ENCODE measurements around the gene NEURL2.
A peak's percentile ranks its signal among the peaks of the same experiment; 100 is the strongest.
"Not testable (repeated sequence)": the region's sequence is repeated elsewhere in the genome, so short reads cannot be mapped to it uniquely, and the experiment has no call there.

The NEURL2 gene

DNA sequence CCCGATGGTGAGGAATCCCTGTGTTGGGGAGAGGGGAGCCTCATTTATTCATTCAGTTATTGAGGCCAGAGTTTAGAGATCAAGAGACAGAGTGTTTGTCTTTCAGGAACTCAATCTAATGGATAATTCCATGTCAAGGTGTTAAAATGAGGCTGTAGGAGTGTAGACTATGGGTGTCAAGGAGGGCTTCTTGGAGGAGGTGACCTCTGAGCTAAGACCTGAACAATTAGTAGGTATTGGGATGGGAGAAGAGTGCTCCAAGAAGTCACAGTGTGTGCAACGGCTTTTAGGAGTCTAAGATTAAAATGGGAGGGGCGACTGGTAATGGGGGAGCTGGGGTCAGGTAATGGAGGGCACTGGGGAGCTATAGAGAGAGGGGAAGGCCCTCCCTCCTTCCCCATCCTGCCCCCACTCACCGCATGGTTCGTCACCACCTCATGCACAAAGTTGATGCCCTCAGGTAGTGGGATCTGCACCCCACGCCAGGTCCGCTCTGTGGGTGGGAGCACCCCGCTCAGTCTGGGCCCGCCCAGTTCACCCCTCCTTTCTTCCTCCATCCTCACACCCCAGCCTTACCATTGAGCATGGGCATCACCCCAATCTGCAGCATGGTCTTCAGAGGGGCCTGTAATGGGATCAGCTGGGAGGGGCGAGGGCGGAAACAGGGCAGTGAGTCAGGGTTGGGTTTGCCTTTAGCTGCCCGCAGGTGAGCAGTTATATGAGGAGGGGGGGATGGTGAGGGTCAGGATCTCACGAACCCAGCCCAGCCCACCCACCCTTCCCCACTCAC lies 8.2 kb upstream of the NEURL2 start:
- no peak for DNase-seq (ENCODE audit: low read depth in 3 of 3)

DNA sequence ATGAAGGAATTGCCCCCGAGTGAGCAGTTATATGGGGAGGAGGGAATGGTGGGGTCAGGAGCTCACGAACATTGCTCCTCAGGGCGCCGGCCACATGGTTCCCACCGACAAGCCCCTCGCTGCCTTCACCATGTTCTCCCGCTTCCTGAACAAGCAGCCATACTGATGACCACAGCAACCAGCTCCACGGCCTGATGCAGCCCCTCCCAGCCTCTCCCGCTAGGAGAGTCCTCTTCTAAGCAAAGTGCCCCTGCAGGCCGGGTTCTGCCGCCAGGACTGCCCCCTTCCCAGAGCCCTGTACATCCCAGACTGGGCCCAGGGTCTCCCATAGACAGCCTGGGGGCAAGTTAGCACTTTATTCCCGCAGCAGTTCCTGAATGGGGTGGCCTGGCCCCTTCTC lies 7.3 kb upstream of the NEURL2 start:
- DNase-seq (ENCODE audit: low read depth in 3 of 3), result no peak

DNA sequence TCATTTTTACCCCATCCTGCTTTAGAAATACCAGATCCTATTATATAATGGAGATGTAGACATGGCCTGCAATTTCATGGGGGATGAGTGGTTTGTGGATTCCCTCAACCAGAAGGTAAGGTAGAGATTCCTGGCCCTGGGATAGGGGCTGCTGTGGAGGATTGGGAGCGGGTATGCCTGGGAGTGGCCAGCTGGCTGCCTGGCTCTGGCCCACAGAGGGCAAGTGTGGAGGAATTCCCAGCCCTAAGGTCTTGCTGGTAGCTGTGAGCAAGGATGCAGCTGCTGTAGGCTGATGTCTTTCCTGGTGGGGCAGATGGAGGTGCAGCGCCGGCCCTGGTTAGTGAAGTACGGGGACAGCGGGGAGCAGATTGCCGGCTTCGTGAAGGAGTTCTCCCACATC lies 6.7 kb upstream of the NEURL2 start:
- DNase-seq (ENCODE audit: low read depth in 3 of 3), result no peak

DNA sequence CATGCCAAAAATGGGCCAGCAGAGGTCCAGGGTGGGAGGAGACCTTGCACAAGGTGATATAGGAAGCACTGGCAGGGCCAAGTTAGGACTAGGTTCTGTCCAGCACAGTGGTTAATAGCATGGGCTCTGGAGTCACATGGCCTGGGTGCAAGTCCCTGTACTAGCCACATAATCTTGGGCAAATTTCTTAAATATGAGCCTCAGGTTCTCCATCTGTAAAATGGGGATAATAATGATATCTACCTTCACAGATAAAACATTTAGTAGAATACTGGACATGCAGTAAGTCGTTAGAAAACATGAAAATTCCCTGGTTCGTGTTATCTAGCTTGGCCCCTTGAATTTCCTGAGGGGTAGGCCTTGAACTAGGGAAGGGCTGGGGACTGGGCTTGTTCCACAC lies 6.3 kb upstream of the NEURL2 start:
- no peak for DNase-seq (ENCODE audit: low read depth in 3 of 3)

DNA sequence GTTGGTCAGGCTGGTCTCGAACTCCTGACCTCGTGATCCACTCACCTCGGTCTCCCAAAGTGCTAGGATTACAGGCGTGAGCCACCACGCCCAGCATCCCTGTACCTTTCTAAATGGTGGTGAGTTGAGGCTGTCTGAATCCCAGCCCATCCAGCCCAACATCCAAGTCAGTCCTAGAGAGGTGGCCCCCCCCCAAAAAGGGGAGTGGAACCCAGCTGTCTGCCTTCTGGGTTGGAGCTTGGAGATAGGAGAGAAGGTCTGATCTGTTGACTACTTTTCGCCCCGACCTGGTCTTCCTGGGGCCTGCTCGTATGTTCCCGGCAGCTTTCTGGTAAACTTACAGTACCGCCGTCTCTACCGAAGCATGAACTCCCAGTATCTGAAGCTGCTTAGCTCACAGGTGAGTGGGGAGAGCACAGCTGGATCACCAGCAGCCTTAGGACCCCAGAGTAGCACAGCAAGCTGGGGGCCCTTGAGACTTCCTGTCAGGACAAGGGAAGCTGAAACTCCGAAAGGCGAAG lies 5.7 kb upstream of the NEURL2 start:
- no peak for DNase-seq (ENCODE audit: low read depth in 3 of 3)

DNA sequence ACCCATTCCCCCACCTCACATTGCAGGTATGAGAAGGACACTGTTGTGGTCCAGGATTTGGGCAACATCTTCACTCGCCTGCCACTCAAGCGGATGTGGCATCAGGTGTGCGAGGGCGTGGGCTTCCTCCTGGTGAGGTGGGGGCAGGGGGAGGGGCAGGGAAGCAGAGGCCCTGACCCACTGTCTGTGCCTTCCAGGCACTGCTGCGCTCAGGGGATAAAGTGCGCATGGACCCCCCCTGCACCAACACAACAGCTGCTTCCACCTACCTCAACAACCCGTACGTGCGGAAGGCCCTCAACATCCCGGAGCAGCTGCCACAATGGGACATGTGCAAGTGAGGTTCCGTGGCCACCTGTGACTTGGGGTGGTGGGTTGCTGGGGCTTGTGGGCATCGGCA lies 3.8 kb upstream of the NEURL2 start:
- DNase-seq (ENCODE audit: low read depth in 3 of 3), result no peak

DNA sequence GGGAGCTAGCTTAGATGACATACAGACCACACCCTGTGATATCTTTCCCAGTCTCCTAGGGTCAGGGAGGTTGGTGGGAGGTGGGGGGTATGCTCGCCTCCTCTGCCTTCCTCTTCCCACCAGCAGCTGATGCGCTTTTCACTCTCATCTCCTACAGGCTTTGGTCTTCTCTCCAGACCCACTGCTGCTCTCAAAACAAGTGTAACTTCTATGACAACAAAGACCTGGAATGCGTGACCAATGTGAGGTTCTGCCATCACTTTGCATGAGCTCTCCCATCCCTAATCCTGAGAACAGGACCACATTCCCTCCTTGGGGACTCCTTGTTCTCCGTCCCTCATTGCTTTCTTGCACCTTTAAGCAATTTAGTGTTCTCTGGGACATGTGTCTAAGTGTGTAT lies 2.8 kb upstream of the NEURL2 start:
- no peak for DNase-seq (ENCODE audit: low read depth in 3 of 3)

DNA sequence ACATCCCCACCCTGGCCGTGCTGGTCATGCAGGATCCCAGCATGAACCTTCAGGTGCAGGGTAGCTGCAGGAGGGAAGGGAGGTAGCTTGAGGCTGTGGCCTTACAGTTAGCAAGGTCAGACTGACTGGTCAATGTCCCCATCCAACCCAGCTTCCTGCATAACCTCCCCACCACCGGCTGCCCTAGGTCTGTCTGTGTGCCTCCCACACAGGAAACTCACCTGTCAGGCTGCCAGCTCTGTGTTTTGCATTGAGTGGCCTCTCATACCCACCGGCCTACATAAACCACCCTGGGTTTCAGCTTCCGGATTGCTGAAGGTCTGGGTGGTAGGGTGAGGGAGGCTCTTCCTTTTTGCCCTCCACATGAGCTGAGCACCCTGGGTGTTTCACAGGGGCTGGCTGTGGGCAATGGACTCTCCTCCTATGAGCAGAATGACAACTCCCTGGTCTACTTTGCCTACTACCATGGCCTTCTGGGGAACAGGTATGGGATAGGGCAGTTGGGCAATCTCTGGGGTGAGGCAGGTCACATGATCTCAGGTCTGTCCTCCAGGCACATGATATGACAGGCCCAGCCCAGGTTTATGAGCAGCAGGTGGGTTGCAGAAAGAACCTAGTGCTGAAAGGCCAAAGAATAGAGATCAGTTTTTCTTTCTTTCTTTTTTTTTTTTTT lies 2.0 kb upstream of the NEURL2 start:
- no peak for DNase-seq (ENCODE audit: low read depth in 3 of 3)

DNA sequence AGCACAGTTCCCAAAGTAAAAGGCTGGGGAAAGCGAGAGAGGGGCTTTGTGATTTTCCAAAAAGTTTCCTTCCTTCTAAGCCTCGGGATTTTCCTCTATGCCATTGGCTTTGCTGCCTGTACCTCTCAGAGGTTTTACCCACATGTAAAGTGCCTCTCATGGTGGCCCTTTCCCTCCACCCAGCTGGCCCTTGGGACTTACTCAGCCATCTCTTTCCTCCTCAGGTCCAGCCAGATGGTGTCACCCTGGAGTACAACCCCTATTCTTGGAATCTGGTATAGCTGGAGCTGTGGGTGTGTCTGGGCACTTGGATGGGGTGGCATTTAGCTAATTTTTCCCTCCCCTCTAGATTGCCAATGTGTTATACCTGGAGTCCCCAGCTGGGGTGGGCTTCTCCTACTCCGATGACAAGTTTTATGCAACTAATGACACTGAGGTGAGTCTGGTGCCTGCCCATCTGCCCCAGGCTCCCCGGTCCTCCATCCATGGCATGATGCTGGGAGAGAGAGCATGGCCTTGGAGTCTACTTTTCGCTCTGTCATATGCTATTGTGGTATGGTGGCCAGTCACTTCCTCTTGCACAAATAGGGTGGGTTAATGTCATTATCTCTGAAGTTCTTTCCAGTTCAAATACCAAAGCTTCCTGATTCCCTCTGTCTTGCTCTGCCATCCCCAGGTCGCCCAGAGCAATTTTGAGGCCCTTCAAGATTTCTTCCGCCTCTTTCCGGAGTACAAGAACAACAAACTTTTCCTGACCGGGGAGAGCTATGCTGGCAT lies 1.2 kb upstream of the NEURL2 start:
- DNase-seq (ENCODE audit: low read depth in 3 of 3), result no peak

DNA sequence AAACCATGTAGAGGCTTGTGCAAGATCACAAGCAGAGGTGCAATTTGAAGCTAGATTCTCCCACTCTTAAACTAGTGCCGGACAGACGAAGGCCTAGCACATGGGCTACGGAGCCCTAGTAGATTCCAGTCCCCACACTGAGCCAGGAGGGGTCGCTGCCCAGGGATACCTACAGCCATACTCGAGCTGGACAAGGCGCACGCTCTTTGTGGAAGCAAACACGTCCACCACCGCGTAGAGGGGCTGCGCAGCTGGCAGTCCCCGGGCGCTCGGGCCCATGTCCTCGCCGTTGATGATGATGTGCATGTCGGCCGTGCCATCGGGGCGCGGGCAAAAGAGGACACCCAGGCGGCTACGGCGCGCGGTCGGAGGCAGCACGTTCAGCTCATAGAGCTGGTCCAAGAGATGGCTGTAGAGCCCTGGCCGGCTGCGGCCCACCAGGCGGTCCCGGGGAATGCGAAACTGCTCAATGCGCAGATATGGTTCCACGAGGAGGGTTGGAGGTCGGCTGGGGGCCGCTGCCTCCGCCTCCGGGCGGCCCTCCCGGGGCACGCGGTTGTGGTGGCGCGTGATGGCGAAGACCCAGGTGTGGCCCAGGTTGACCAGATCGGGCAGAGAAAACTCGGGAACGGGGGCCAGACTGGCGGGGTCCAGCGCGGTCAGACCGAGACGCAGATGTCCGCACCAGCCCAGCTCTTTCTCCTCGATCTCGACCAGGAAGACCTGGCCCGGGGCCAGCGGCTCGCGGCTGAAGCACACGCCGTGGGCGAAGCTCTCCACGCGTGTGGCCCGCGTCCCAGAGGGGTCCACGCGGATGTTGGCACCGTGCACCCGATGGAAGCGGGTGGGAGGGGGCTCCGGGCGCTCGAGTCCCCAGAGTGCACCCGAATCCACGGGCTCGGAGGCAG lies 677 bp downstream of the NEURL2 start:
- peak; percentile 11 to 35 (median 31) for DNase-seq (ENCODE audit: low read depth in 3 of 3)

DNA sequence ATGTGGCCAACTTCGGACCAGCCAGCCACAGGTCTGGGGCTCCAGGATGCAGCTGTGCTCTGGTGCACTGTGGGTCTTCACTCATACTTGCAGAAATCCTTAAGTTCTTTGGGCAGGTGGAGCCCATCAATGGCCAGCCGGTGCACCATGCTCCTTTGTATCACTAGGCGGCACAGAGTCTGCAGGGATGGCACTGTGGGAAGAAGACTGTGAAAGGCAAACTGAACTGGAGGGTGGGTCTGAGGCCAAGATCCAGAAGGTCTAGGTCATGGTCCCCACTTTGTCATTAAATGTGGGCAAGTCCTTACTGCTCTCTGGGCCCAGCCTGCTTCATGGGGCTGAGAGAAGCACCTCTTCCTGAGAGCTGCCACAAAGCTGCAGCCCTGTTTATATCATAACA lies 2.3 kb downstream of the NEURL2 start:
- no peak for DNase-seq (ENCODE audit: low read depth in 3 of 3)

DNA sequence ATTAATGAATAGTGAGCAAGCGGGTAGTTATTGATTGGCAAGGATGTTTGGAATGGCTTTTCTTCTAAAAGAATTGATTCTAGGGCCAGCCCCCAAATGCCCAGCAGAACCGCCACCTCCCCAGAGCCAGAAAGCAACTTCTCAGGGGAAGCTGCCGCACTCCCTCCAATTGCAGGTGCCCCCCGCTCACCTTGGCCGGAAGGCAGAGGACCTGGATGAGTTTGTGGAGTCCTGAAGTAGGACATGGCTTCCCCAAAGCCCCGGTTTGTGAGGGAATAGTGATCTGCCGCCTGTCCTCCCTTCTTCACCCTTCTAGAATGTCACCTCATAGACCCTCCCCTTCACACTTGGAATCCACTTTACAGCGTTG lies 3.7 kb downstream of the NEURL2 start, which contains the start of gene SPATA25:
Gene SPATA25, minus strand, starts transcription at position 277 of the 370 bp plus-strand sequence. Its CDS starts 32 bp downstream, at position 245.
- DNase-seq (ENCODE audit: low read depth in 3 of 3), result no peak

DNA sequence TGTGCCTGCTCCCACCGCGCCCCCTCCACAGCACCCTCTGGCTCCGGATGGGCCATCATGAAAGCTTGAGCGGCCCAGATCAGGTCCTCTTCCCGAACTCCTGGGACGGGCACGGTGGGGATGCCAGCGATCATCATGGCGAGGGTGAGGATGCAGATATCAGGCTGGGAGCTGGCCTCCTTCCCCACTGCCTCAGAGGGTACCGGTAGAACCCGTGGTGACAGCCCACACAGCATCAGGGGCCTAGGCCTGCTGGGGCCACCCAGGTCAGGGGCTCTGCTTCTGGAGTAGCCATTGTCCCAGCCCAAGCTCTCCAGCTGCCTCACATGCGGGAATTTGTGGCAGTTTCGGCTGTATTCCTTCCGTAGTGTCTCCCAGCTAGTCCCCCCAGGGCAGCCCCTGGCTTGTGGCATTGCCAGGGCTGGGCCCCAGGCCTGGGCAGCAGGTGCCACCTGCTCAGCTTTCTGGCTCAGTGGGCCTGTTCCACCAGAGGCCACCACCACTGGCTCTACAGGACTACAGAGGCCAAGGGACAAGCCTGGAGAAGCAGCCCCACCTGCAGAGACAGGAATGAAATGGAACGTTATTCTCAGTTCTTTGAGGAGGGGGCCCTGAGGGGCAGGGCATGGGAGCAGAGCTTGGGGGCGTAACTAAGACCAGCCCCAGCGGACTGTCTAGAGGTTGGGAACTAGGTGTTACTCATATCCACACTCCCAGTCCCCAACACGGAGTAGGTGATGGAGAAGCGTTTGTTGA lies 4.2 kb downstream of the NEURL2 start:
- DNase-seq (ENCODE audit: low read depth in 3 of 3), result no peak

DNA sequence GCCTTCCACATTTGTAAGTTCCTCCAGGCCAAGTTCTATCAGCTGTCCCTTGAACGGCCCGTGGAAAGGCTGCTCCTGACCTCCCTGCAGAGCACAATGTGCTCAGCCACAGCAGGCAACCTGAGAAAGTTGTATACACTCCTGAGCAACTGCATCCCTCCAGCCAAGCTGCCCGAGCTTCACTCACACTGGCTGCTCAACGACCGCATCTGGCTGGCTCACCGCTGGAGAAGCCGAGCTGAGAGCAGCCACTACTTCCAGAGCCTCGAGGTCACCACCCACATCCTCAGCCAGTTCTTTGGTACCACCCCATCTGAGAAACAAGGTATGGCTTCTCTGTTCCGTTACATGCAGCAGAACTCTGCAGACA lies 7.9 kb downstream of the NEURL2 start:
- no peak for DNase-seq (ENCODE audit: low read depth in 3 of 3)

DNA sequence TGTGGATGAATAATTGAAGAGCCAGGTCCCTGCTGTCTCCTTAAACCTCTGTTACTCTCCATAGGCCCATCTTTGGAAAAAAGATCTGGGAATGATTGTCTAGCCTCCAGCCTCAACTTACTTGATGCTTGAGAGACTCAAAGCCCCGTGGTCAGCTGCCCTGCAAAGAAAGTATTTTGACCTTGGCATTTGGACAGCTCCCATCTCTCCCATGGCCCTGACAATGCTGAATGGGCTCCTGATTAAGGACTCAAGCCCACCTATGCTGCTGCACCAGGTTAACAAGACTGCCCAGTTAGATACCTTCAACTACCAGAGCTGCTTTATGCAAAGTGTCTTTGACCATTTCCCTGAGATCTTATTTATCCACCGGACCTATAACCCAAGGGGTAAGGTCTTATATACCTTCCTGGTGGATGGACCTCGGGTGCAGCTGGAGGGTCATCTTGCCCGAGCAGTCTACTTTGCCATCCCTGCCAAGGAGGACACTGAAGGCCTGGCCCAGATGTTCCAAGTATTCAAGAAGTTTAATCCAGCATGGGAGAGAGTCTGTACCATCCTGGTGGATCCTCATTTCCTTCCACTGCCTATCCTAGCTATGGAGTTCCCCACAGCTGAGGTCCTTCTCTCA lies 8.4 kb downstream of the NEURL2 start:
- no peak for DNase-seq (ENCODE audit: low read depth in 3 of 3)

DNA sequence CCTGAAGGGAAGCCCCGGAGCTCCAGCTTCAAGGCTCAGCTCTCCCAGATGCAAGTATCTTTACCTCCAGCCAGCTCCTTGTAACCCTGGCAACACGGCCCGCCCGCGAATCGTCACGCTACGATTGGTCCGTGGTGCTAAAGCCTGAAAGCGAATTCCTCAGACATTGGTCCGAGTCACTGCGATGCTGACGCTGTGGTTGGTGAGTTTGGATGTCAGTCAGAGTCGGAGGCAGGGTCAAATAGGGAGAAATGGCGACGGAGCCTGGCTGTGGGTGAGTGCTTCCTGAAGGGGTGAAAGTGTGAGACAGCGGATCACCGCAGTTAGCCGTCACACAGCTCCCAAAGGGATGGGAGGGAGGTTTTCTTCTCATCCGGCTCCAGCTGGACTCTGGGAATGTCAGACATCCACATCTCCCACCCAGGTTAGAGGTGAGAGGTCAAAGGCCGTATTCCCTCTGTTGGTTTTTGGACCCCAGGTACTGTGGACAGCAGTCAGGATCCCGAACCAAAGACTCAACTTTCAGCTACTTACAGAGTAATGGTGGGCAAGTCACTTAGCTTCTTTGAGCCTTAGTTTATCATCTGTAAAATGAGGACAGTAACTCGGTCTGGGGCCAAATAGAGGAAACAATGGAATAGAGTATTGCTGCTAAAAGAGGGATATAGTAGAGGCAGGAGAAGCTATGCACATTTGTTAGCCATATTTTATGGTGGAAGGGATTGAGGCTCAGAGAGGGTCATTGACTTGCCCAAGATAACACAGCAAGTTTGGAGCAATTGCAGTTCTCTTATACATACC lies 9.8 kb downstream of the NEURL2 start, which contains the start of gene ZSWIM1:
Gene ZSWIM1, plus strand, starts transcription at position 240 of the 801 bp plus-strand sequence. CDS start 1,366 bp downstream, outside the sequence.
- peak; percentile 96 to 98 (median 97) for DNase-seq (ENCODE audit: low read depth in 3 of 3)

DNA sequence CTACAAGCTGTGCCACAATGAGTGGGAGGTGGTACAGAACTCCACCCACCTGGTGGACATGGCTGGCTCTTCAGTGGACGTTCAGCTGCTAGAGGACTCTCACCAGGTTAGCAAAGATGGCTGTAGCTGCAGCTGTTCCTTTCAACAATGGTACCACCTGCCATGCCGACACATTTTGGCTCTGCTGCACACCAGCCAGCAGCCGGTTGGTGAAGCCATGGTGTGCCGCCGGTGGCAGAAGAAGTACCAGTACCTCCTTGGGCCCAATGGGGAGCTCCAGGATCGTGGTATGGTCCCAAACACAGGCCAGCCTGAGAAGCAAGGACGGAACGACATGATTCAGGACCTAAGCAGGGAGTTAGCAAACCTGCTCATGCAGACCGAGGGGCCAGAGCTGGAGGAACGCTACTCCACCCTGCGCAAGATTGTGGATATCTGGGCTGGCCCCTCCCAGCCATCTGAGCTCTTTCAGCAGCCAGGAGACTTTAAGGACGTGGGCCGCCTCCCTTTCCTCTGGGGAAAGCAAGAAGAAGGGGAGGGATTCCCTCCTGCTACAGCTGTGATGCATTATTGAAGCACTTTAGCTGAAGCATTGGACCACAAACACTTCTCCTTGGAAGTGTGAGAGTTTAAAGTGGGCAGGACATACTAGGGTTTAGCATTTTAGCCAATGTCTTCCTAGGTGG lies 12.8 kb downstream of the NEURL2 start:
- no peak for DNase-seq (ENCODE audit: low read depth in 3 of 3)

DNA sequence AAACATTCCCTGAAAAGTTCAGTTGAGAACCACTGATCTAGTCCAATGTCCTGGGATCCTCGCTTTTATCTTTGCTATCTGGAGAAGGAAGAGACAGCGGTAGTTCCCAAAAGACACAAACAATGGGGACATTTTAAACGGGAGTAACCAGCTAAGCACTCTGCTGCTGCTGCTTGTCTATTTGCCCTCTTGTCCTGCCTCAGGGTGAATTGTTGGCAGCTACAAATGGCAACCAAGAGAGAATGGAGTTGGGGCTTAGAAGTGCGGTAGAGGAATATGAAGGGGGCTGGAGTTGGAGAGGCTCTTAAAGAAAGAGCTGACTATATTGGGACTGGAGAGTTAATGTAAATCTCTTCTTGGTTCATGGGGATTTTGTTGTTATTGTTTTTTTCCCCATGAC lies 16.4 kb downstream of the NEURL2 start:
- DNase-seq (ENCODE audit: low read depth in 3 of 3), result no peak

DNA sequence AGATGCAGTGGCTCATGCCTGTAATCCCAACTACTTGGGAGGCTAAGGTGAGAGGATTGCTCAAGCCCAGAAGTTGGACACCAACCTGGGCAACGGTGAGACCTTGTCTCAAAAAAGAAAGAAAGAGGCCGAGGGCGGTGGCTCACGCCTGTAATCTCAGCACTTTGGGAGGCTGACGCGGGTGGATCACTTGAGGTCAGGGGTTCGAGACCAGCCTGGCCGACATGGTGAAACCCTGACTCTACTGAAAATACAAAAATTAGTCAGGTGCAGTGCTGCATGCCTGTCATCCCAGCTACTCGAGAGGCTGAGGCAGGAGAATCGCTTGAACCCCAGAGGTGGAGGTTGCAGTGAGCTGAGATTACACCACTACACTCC lies 16.9 kb downstream of the NEURL2 start:
- not testable (repeated sequence) for DNase-seq (ENCODE audit: low read depth in 3 of 3)
